OCI-LY7 (cell line): ENCODE measurements around the gene NAT9. TPM values are rescaled to one million over a fixed set of nuclear protein-coding genes. Genes with fewer than 3 reads are reported as not detected.

Experiments
- BruUV-seq: library from RNA; stranded (reverse); fragments of 400-500 nt; replicated peaks from 2 replicates; lab custom pipeline; 2021; lab: Mats Ljungman, UMichigan
- CTCF ChIA-PET: fragments of 300-600 bp; sonication (Branson Sonifier 250); formaldehyde crosslinking; loops from one replicate; lab custom pipeline; 2022; ENCODE audit warnings: antibody characterized with exemption; ENCODE audit not compliant: unreplicated experiment; lab: Charles Lee
- POLR2A ChIA-PET: fragments of 300-600 bp; sonication (Branson Sonifier 250); formaldehyde crosslinking; loops from one replicate; lab custom pipeline; 2022; ENCODE audit warnings: antibody characterized with exemption; lab: Charles Lee
- DNase-seq: peaks from one replicate; pipeline ENCODE4 v3.0.0-alpha.2; 2015; ENCODE audit warnings: low spot score
- H2AFZ ChIP-seq: fragments of 200-600 bp; sonication (generic), shearing (Covaris generic); 2 replicates; pipeline ENCODE4 v1.6.1; 2014; ENCODE audit warnings: mild to moderate bottlenecking, antibody characterized with exemption, low read length, moderate library complexity
- H3K27ac ChIP-seq: fragments of 200-600 bp; sonication (generic); 2 replicates; pipeline ENCODE4 v1.5.1; 2014; ENCODE audit warnings: mixed run types, low read depth, mild to moderate bottlenecking, moderate library complexity, low read length, inconsistent platforms; ENCODE audit not compliant: poor library complexity, severe bottlenecking
- H3K36me3 ChIP-seq: fragments of 200-600 bp; sonication (generic); 2 replicates; pipeline ENCODE4 v1.6.1; 2014; ENCODE audit warnings: mild to moderate bottlenecking, antibody characterized with exemption, low read length, moderate library complexity, mixed read lengths; ENCODE audit not compliant: insufficient read depth
- H3K4me1 ChIP-seq: fragments of 200-600 bp; sonication (generic); 2 replicates; pipeline ENCODE4 v1.5.1; 2014; ENCODE audit warnings: mild to moderate bottlenecking, low read length; ENCODE audit not compliant: insufficient read depth, poor library complexity, severe bottlenecking
- H3K4me2 ChIP-seq: fragments of 200-600 bp; sonication (generic); 2 replicates; pipeline ENCODE4 v1.6.1; 2014; ENCODE audit warnings: mild to moderate bottlenecking, low read length
- H3K4me3 ChIP-seq: fragments of 200-600 bp; sonication (generic); 2 replicates; pipeline ENCODE4 v1.5.1; 2014; ENCODE audit warnings: mild to moderate bottlenecking, low read depth, low read length; ENCODE audit not compliant: poor library complexity, severe bottlenecking
- H3K79me2 ChIP-seq: fragments of 200-600 bp; sonication (generic); 2 replicates; pipeline ENCODE4 v1.6.1; 2016; ENCODE audit warnings: low read depth, mild to moderate bottlenecking, low read length, moderate library complexity, mixed read lengths; ENCODE audit not compliant: insufficient read depth
- H3K9me2 ChIP-seq: fragments of 200-600 bp; sonication (generic); 2 replicates; pipeline ENCODE4 v1.6.1; 2016; ENCODE audit warnings: mild to moderate bottlenecking, low read length, mixed read lengths; ENCODE audit not compliant: insufficient read depth
- H3K9me3 ChIP-seq: fragments of 200-600 bp; sonication (generic); 2 replicates; pipeline ENCODE4 v1.6.1; 2014; ENCODE audit warnings: mild to moderate bottlenecking, mixed run types, low read length, mixed read lengths
- H4K20me1 ChIP-seq: fragments of 200-600 bp; sonication (generic); 2 replicates; pipeline ENCODE4 v1.6.1; 2014; ENCODE audit warnings: mild to moderate bottlenecking, antibody characterized with exemption, low read length, moderate library complexity, mixed read lengths; ENCODE audit not compliant: insufficient read depth
- CTCF ChIP-seq: fragments of 200-600 bp; sonication (generic); conservative IDR thresholded peaks from 2 replicates; pipeline ENCODE4 v1.5.1; 2014; ENCODE audit warnings: mild to moderate bottlenecking, antibody characterized with exemption, low read length, moderate library complexity, mixed read lengths
- EZH2phosphoT487 ChIP-seq: fragments of 200-600 bp; sonication (generic); IDR thresholded peaks from 2 replicates; pipeline ENCODE4 v1.6.1; 2018; ENCODE audit warnings: low read depth, borderline replicate concordance, mild to moderate bottlenecking, mixed run types, antibody characterized with exemption, low read length, moderate library complexity, mixed read lengths
- intact Hi-C: fragments of 100-400 bp; cut with micrococcal nuclease; formaldehyde crosslinking; loops from one replicate; pipeline ENCODE4 v1.10.0; 2022; ENCODE audit not compliant: unreplicated experiment
- total RNA-seq, 2 experiments: library from RNA; depleted of rRNA in 1 of 2; stranded (reverse); fragments of >200 nt in 1 of 2; shearing (Covaris generic) in 1 of 2; gene quantifications; 2 replicates each; pipeline ENCODE4 v1.2.3, GENCODE V29; 2014 to 2022

Gene NAT9
- total RNA-seq, 2 experiments from 2014 or later = 77.2 to 87.9 TPM

- peaks cover 8% of the 10 kb centered on the region for H3K4me1 ChIP-seq
- POLR2A ChIA-PET = no interaction called here
- BruUV-seq = no TSS peak
- H3K27ac ChIP-seq = no peak overlapping the region
- CTCF ChIA-PET = interaction anchor here (0.6 kb wide), 1 partner anchor 355 kb away, joined by 3 read pairs; no protein-coding TSS in a partner anchor
- intact Hi-C loops = no loop called here
- H3K79me2 ChIP-seq = no peaks in the 10 kb centered on the region
- H3K4me3 ChIP-seq = no peak overlapping the region
- H3K4me2 ChIP-seq = no peak overlapping the region
- no peak for TF ChIP-seq EZH2phosphoT487
- no peak for TF ChIP-seq CTCF
- no peak for DNase-seq
- H3K9me2 ChIP-seq = no peaks in the 10 kb centered on the region
- H3K36me3 ChIP-seq = no peaks in the 10 kb centered on the region
- H2AFZ ChIP-seq = no peak overlapping the region
- H4K20me1 ChIP-seq = no peaks in the 10 kb centered on the region
- H3K9me3 ChIP-seq = no peaks in the 10 kb centered on the region
These were observed 36.2 kb upstream of the NAT9 start for GRCh38 chr17:74812109-74813009.

- H2AFZ ChIP-seq = no peak overlapping the region
- TF ChIP-seq EZH2phosphoT487 (no peak), CTCF (no peak)
- no peak overlapping the region for H3K27ac ChIP-seq
- no peaks in the 10 kb centered on the region for H3K9me3 ChIP-seq
- H3K4me3 ChIP-seq = no peak overlapping the region
- H3K4me1 ChIP-seq = peaks cover 6% of the 10 kb centered on the region
- H4K20me1 ChIP-seq = no peaks in the 10 kb centered on the region
- no peaks in the 10 kb centered on the region for H3K9me2 ChIP-seq
- BruUV-seq = no TSS peak
- intact Hi-C loops = no loop called here
- H3K79me2 ChIP-seq = no peaks in the 10 kb centered on the region
- no peak overlapping the region for H3K4me2 ChIP-seq
- POLR2A ChIA-PET = interaction anchor here (0.7 to 1.5 kb wide), 3 partner anchors 20 to 1100 kb away, joined by 3 read pairs; no protein-coding TSS in a partner anchor
- no peak for DNase-seq
- no peaks in the 10 kb centered on the region for H3K36me3 ChIP-seq
- CTCF ChIA-PET = no interaction called here
These were observed 34.7 kb upstream of the NAT9 start for GRCh38 chr17:74810699-74811485.
